ENCODE results near the gene TOB1.

TOB1 gene

DNA sequence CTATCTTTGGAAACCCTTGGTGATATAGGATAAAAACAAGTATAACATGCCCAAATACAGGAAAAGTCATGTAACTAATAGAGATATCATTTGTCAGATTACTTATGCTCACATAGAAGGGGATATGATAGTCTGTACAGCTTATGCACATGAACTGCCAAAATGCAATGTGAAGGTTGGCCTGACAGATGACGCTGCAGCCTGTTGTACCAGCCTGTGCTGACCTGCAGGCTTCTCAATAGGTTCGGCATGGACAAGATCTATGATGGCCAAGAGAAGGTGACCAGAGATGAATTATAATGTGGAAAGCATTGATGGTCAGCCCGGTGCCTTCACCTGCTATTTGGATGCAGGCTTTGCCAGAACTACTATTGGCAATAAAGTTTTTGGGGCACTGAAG, 18.1 kb downstream of the TOB1 start:
- H3K9ac ChIP-seq (ENCODE audit: low read length) = no peak overlapping the region
- no peaks in the 10 kb centered on the region for H4K20me1 ChIP-seq (ENCODE audit: low read depth, low read length)
- no peaks in the 10 kb centered on the region; the same call in 1 of the 2 replicates for H3K27me3 ChIP-seq (ENCODE audit: low read length)
- H3K4me2 ChIP-seq (ENCODE audit: low read depth, low read length, poor library complexity, severe bottlenecking) = no peak overlapping the region
- no peaks in the 10 kb centered on the region for H3K36me3 ChIP-seq (ENCODE audit: low read length)
- no peak overlapping the region for H2AFZ ChIP-seq (ENCODE audit: low read depth, low read length, severe bottlenecking)
- no peaks in the 10 kb centered on the region for H3K79me2 ChIP-seq (ENCODE audit: insufficient read depth, low read length)
- no peaks in the 10 kb centered on the region for H3K9me3 ChIP-seq (ENCODE audit: insufficient read depth, low read length)
- no peak overlapping the region for H3K27ac ChIP-seq (ENCODE audit: low read depth, low read length)
- no peak for TF ChIP-seq EZH2phosphoT487 (conservative IDR thresholded peaks at IDR 0.05; ENCODE audit: low read length)
- TF ChIP-seq, protein P1, sequence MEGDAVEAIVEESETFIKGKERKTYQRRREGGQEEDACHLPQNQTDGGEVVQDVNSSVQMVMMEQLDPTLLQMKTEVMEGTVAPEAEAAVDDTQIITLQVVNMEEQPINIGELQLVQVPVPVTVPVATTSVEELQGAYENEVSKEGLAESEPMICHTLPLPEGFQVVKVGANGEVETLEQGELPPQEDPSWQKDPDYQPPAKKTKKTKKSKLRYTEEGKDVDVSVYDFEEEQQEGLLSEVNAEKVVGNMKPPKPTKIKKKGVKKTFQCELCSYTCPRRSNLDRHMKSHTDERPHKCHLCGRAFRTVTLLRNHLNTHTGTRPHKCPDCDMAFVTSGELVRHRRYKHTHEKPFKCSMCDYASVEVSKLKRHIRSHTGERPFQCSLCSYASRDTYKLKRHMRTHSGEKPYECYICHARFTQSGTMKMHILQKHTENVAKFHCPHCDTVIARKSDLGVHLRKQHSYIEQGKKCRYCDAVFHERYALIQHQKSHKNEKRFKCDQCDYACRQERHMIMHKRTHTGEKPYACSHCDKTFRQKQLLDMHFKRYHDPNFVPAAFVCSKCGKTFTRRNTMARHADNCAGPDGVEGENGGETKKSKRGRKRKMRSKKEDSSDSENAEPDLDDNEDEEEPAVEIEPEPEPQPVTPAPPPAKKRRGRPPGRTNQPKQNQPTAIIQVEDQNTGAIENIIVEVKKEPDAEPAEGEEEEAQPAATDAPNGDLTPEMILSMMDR (IDR thresholded peaks at IDR 0.05; ENCODE audit: insufficient read depth, low read length, poor library complexity, severe bottlenecking) = no peak
- H3K4me3 ChIP-seq (ENCODE audit: insufficient read depth, low read length, poor library complexity, severe bottlenecking) = no peak overlapping the region
- no peaks in the 10 kb centered on the region for H3K9me2 ChIP-seq (replicated peaks; ENCODE audit: insufficient read depth, low read length)
- no peaks in the 10 kb centered on the region for H3F3A ChIP-seq (ENCODE audit: insufficient read depth)

DNA sequence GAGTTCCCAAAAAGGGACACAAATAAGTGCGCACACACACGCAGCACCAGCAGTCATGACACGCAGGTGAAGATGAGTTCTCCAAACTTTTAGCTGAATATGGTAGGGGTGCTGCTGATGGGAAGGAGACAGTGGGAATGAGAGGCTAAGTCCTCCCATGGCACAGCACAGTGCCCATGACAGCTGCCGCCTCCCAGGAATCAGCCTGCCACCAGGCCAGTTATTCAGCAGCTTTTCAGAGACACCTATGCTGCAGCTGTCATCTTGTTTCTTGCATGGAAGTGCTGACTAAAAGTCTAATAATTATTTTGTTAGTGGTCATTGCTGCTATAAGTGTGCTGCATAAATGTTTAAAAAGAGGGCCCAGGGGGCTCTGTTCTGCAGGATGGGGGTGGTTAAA, 18.6 kb downstream of the TOB1 start:
- no peak overlapping the region for H3K4me2 ChIP-seq (ENCODE audit: low read depth, low read length, poor library complexity, severe bottlenecking)
- no peaks in the 10 kb centered on the region for H3K9me3 ChIP-seq (ENCODE audit: insufficient read depth, low read length)
- no peak overlapping the region for H3K4me3 ChIP-seq (ENCODE audit: insufficient read depth, low read length, poor library complexity, severe bottlenecking)
- no peaks in the 10 kb centered on the region for H3K79me2 ChIP-seq (ENCODE audit: insufficient read depth, low read length)
- no peaks in the 10 kb centered on the region for H3K36me3 ChIP-seq (ENCODE audit: low read length)
- TF ChIP-seq, protein P1 (IDR thresholded peaks at IDR 0.05; ENCODE audit: insufficient read depth, low read length, poor library complexity, severe bottlenecking) = no peak
- no peak for TF ChIP-seq EZH2phosphoT487 (conservative IDR thresholded peaks at IDR 0.05; ENCODE audit: low read length)
- H3F3A ChIP-seq (ENCODE audit: insufficient read depth) = no peaks in the 10 kb centered on the region
- no peaks in the 10 kb centered on the region for H3K27me3 ChIP-seq (ENCODE audit: low read length)
- no peaks in the 10 kb centered on the region for H3K9me2 ChIP-seq (replicated peaks; ENCODE audit: insufficient read depth, low read length)
- H3K9ac ChIP-seq (ENCODE audit: low read length) = no peak overlapping the region
- no peaks in the 10 kb centered on the region for H4K20me1 ChIP-seq (ENCODE audit: low read depth, low read length)
- H3K27ac ChIP-seq (ENCODE audit: low read depth, low read length) = no peak overlapping the region
- no peak overlapping the region for H2AFZ ChIP-seq (ENCODE audit: low read depth, low read length, severe bottlenecking)

DNA sequence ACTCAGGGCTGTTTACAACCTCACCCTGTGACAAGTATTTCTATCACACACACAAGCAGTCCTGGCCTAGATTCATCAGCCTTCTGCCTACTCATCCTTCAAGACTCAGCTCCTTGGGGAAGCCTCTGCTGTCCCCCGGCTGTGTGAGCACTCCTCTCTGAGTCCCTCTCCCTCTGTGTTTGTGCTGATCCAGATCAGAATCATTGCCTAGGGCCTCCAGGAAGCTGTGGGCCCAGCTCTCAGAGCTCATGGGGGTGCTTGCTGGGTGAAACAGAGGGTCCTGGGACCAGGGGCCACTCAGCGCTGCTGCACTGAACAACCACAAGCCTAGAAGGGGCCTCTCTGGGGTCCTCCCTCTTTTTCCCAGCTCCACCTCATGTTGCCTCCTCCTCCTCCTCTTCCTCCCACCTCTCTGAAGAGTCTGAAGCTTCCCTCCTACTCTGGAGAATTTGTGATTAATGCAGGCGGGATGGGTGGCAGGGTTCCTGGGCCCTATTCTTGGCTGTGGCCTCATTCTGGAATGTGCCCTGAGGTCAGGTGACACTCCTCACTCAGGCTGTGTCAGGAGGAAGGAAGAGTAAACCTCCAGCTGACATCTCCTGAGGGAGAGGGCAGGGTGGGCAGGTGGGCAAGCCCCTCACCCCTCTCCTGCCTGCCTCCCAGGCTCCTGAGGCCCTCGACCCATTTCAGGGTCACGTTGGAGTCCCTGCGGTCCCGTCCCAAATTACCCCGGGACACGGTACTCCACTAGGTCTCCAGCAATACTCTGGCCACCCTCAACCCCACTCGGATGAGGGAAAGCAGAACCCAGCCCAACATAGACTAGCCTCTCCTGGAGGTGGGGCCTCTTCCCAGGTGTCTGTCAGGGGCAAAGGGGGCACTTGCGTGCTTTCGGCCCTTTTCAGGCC, 20.7 kb downstream of the TOB1 start:
- Histone ChIP-seq H3K4me3 (ENCODE audit: insufficient read depth, low read length, poor library complexity, severe bottlenecking) (no peak overlapping the region), H3K79me2 (ENCODE audit: insufficient read depth, low read length) (no peaks in the 10 kb centered on the region), H3K36me3 (ENCODE audit: low read length) (no peaks in the 10 kb centered on the region), H3K9me2 (replicated peaks; ENCODE audit: insufficient read depth, low read length) (no peaks in the 10 kb centered on the region), H4K20me1 (ENCODE audit: low read depth, low read length) (no peaks in the 10 kb centered on the region), H3K9ac (ENCODE audit: low read length) (no peak overlapping the region), H3K27ac (ENCODE audit: low read depth, low read length) (no peak overlapping the region), H3K9me3 (ENCODE audit: insufficient read depth, low read length) (no peaks in the 10 kb centered on the region), H3K4me2 (ENCODE audit: low read depth, low read length, poor library complexity, severe bottlenecking) (no peak overlapping the region), H3F3A (ENCODE audit: insufficient read depth) (no peaks in the 10 kb centered on the region), H3K27me3 (ENCODE audit: low read length) (no peaks in the 10 kb centered on the region), H2AFZ (ENCODE audit: low read depth, low read length, severe bottlenecking) (no peak overlapping the region)
- TF ChIP-seq, protein P1 (IDR thresholded peaks at IDR 0.05; ENCODE audit: insufficient read depth, low read length, poor library complexity, severe bottlenecking) = no peak
- TF ChIP-seq EZH2phosphoT487 (conservative IDR thresholded peaks at IDR 0.05; ENCODE audit: low read length) = no peak

Data from SU-DHL-6 (cell line).